DOHH2 (cell line): ENCODE data around the gene HIVEP3.

ENCODE experiments used
- H3F3A ChIP-seq: fragments of 200-600 bp; sonication (generic), shearing (Covaris generic); 2 replicates; pipeline ENCODE4 v1.6.0; 2016; ENCODE audit warnings: antibody characterized with exemption, mild to moderate bottlenecking; ENCODE audit not compliant: control insufficient read depth, insufficient read depth
- H3K27ac ChIP-seq: fragments of 200-600 bp; sonication (generic); 2 replicates; pipeline ENCODE4 v1.5.1; 2014; ENCODE audit warnings: low read depth, mild to moderate bottlenecking, low read length, moderate library complexity
- H3K27me3 ChIP-seq: fragments of 200-600 bp; sonication (generic); 2 replicates; pipeline ENCODE4 v1.6.1; 2014; ENCODE audit warnings: mild to moderate bottlenecking, low read length, mixed read lengths; ENCODE audit not compliant: control insufficient read depth
- H3K36me3 ChIP-seq: fragments of 200-600 bp; sonication (generic); 2 replicates; pipeline ENCODE4 v1.6.1; 2014; ENCODE audit warnings: mild to moderate bottlenecking, low read length, moderate library complexity, mixed read lengths; ENCODE audit not compliant: control insufficient read depth
- H3K4me1 ChIP-seq: fragments of 200-600 bp; sonication (generic); 2 replicates; pipeline ENCODE4 v1.6.1; 2014; ENCODE audit warnings: mild to moderate bottlenecking, low read length, mixed read lengths; ENCODE audit not compliant: control insufficient read depth
- H3K4me2 ChIP-seq: fragments of 200-600 bp; sonication (generic); 2 replicates; pipeline ENCODE4 v1.6.0; 2014; ENCODE audit warnings: mild to moderate bottlenecking, low read length, moderate library complexity
- H3K4me3 ChIP-seq: fragments of 200-600 bp; sonication (generic); 2 replicates; pipeline ENCODE4 v1.5.1; 2014; ENCODE audit warnings: mild to moderate bottlenecking, low read length, mixed read lengths
- H3K79me2 ChIP-seq: fragments of 200-600 bp; sonication (generic); 2 replicates; pipeline ENCODE4 v1.6.1; 2014; ENCODE audit warnings: mild to moderate bottlenecking, low read length, mixed read lengths; ENCODE audit not compliant: control insufficient read depth
- H3K9me2 ChIP-seq: fragments of 200-600 bp; sonication (generic); replicated peaks from 2 replicates; pipeline ENCODE4 v1.6.1; 2014; ENCODE audit warnings: mild to moderate bottlenecking, low read length, mixed read lengths; ENCODE audit not compliant: control insufficient read depth
- H3K9me3 ChIP-seq: fragments of 200-600 bp; sonication (generic); 2 replicates; pipeline ENCODE4 v1.6.1; 2014; ENCODE audit warnings: antibody characterized with exemption, low read length, mixed read lengths; ENCODE audit not compliant: control insufficient read depth, insufficient read depth
- H4K20me1 ChIP-seq: fragments of 200-600 bp; sonication (generic); 2 replicates; pipeline ENCODE4 v1.6.0; 2014; ENCODE audit warnings: low read depth, mild to moderate bottlenecking, antibody characterized with exemption, low read length, moderate library complexity; ENCODE audit not compliant: control insufficient read depth, insufficient read depth
- CTCF ChIP-seq: fragments of 200-600 bp; sonication (generic); IDR thresholded peaks from one replicate; pipeline ENCODE4 v1.5.1; 2014; ENCODE audit warnings: antibody characterized with exemption, mild to moderate bottlenecking, low read depth, low read length; ENCODE audit not compliant: poor library complexity, severe bottlenecking
- EZH2phosphoT487 ChIP-seq: fragments of 200-600 bp; sonication (generic); IDR thresholded peaks from 2 replicates; pipeline ENCODE4 v1.6.1; 2017; ENCODE audit warnings: borderline replicate concordance, mild to moderate bottlenecking, antibody characterized with exemption, low read length, moderate library complexity, mixed read lengths

Gene HIVEP3

GRCh38 chr1:41479808-41480160 is 438.9 kb downstream of the HIVEP3 start:
- H3K9me3 ChIP-seq = no peaks in the 10 kb centered on the region
- no peaks in the 10 kb centered on the region for H3K4me1 ChIP-seq
- no peaks in the 10 kb centered on the region for H3F3A ChIP-seq
- no peak overlapping the region for H3K4me2 ChIP-seq
- no peaks in the 10 kb centered on the region for H3K27me3 ChIP-seq
- H3K9me2 ChIP-seq = no peaks in the 10 kb centered on the region
- no peaks in the 10 kb centered on the region for H3K36me3 ChIP-seq
- H3K79me2 ChIP-seq = no peaks in the 10 kb centered on the region
- TF ChIP-seq CTCF = no peak
- no peak for TF ChIP-seq EZH2phosphoT487
- no peaks in the 10 kb centered on the region for H4K20me1 ChIP-seq
- no peak overlapping the region for H3K27ac ChIP-seq
- no peak overlapping the region for H3K4me3 ChIP-seq

GRCh38 chr1:41479000-41479807 is 439.5 kb downstream of the HIVEP3 start:
- Histone ChIP-seq H3K9me3 (no peaks in the 10 kb centered on the region), H3K9me2 (no peaks in the 10 kb centered on the region), H3F3A (no peaks in the 10 kb centered on the region), H3K27me3 (no peaks in the 10 kb centered on the region), H3K4me3 (no peak overlapping the region), H3K4me2 (no peak overlapping the region), H4K20me1 (no peaks in the 10 kb centered on the region), H3K79me2 (no peaks in the 10 kb centered on the region), H3K36me3 (no peaks in the 10 kb centered on the region), H3K27ac (no peak overlapping the region), H3K4me1 (no peaks in the 10 kb centered on the region)
- no peak for TF ChIP-seq CTCF
- TF ChIP-seq EZH2phosphoT487 = no peak

- no peaks in the 10 kb centered on the region for H3K9me3 ChIP-seq
- no peaks in the 10 kb centered on the region for H3K79me2 ChIP-seq
- H3K4me1 ChIP-seq = no peaks in the 10 kb centered on the region
- no peak overlapping the region for H3K4me2 ChIP-seq
- H4K20me1 ChIP-seq = no peaks in the 10 kb centered on the region
- no peaks in the 10 kb centered on the region for H3K9me2 ChIP-seq
- TF ChIP-seq EZH2phosphoT487 (no peak), CTCF (no peak)
- H3K27me3 ChIP-seq = no peaks in the 10 kb centered on the region
- no peak overlapping the region for H3K27ac ChIP-seq
- no peaks in the 10 kb centered on the region for H3K36me3 ChIP-seq
- no peak overlapping the region for H3K4me3 ChIP-seq
- H3F3A ChIP-seq = no peaks in the 10 kb centered on the region
These were observed 440.5 kb downstream of the HIVEP3 start for GRCh38 chr1:41478118-41478748.
